ENCODE measurements around the gene PTCH2. TPM values are rescaled to one million over a fixed set of nuclear protein-coding genes. Genes with fewer than 3 reads are reported as not detected.
A peak's percentile ranks its signal among the peaks of the same experiment; 100 is the strongest.

PTCH2 gene
- total RNA-seq = under 1 TPM; 0.13 to 0.97 TPM

GRCh38 chr1:44842862-44843655, at the start of gene PTCH2:
Gene PTCH2, minus strand, starts transcription at chr1:44843253. Its CDS starts 321 bp downstream, at chr1:44842932.
- peak; percentile 48 for DNase-seq
- Mint-ChIP-seq H3K9me3 (no peaks in the 10 kb centered on the region), H3K36me3 (ENCODE audit: low read depth) (no peaks in the 10 kb centered on the region), H3K4me3 (peak within 1 kb of the TSS; percentile 43), H3K4me1 (ENCODE audit: low read depth) (peaks cover 4% of the 10 kb centered on the region), H3K27me3 (peaks cover 7% of the 10 kb centered on the region), H3K27ac (no peak within 1 kb of the TSS)
- ATAC-seq = peak; percentile 83
- no peak for TF ChIP-seq CTCF (IDR thresholded peaks at IDR 0.05)
- intact Hi-C loops (cut with micrococcal nuclease) = no loop called here
- POLR2A ChIA-PET = interaction anchor here (0.7 to 1.9 kb wide), 6 partner anchors 47 to 169 kb away, joined by 3 to 5 read pairs (median 4); partner anchors contain the start of genes RNU5D-1 and UROD
- CTCF ChIA-PET = interaction anchor here (1.2 to 3.7 kb wide), 2 partner anchors 7 to 112 kb away, joined by 3 to 17 read pairs; partner anchors contain the start of gene RNU5D-1

DNA sequence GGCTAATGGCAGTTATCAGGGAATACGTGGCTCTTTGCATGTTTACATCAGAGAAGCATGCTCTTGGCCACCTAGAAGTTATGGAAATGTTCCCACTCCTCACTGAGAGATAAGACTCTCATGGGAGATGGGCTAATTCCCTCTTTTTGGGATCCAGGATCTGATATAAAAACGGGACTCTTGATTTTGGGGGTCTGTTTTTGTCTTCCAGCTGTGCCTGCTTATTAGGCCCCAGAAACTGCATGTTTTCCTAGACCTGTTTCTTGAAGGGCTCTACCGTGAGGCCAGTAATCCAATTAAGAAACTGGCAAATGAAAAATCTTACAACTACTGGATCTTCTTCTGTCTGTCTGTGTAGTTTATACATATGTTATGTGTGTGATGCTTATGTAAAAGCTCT, 47.0 kb upstream of the PTCH2 start:
- Mint-ChIP-seq H3K27ac (no peak overlapping the region), H3K27me3 (no peaks in the 10 kb centered on the region), H3K36me3 (ENCODE audit: low read depth) (peaks cover 63% of the 10 kb centered on the region), H3K4me3 (no peak overlapping the region), H3K4me1 (ENCODE audit: low read depth) (no peaks in the 10 kb centered on the region), H3K9me3 (peaks cover 26% of the 10 kb centered on the region)
- intact Hi-C loops (cut with micrococcal nuclease) = no loop called here
- TF ChIP-seq CTCF (IDR thresholded peaks at IDR 0.05) = no peak
- CTCF ChIA-PET = interaction anchor here (1.3 kb wide), 1 partner anchor 19 kb away, joined by 4 read pairs; no protein-coding TSS in a partner anchor
- DNase-seq (no peak), ATAC-seq (no peak)
- POLR2A ChIA-PET = interaction anchor here (1.2 kb wide), 1 partner anchor 47 kb away, joined by 3 read pairs; the partner anchor contains the start of gene PTCH2

DNA sequence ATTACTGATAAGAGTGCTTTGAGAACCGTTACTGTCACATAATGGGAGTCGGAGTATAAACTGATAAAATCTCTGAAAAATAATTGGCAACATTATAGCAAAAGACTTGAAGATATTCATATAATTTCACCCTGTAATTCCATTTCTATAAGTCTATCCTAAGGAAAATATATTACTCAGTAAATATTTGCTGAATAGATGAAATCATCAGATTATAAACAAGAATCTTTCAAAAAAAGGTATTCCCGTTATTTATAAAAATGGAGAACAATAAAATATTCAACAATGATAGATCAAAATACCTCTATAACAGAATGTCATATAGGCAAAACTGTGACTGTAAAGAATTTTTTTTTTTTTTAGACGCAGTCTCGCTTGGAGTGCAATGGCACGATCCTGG, 42.4 kb upstream of the PTCH2 start:
- Mint-ChIP-seq H3K9me3 (peaks cover 23% of the 10 kb centered on the region), H3K27me3 (no peaks in the 10 kb centered on the region), H3K4me3 (no peak overlapping the region), H3K4me1 (ENCODE audit: low read depth) (no peaks in the 10 kb centered on the region), H3K36me3 (ENCODE audit: low read depth) (peaks cover 53% of the 10 kb centered on the region), H3K27ac (no peak overlapping the region)
- no peak for DNase-seq
- ATAC-seq = no peak
- POLR2A ChIA-PET = interaction anchor here (0.7 kb wide), 1 partner anchor 372 kb away, joined by 6 read pairs; no protein-coding TSS in a partner anchor
- TF ChIP-seq CTCF (IDR thresholded peaks at IDR 0.05) = no peak
- CTCF ChIA-PET = no interaction called here
- intact Hi-C loops (cut with micrococcal nuclease) = no loop called here

DNA sequence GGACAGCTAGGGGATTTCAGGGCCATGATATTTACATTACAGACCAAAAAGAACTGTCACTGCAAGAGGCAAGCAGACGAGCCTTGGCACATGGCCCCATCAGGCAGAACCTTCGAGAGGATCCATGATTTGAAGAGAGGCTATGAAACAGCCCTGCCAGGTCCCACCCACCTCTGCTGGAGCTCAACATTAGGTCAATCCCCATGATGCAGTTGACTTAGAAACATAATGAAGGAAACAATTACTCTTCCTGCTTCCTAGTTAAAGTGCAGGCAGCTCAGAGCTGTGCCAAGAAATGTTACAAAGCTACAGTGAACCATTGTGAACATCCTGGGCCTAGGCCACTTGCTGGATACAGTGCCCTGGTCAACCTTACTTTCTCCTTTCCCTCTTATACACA, 41.7 kb upstream of the PTCH2 start:
- no peak for ATAC-seq
- no peak for TF ChIP-seq CTCF (IDR thresholded peaks at IDR 0.05)
- Mint-ChIP-seq H3K27me3 (no peaks in the 10 kb centered on the region), H3K36me3 (ENCODE audit: low read depth) (peaks cover 49% of the 10 kb centered on the region), H3K4me1 (ENCODE audit: low read depth) (no peaks in the 10 kb centered on the region), H3K27ac (no peak overlapping the region), H3K9me3 (peaks cover 20% of the 10 kb centered on the region), H3K4me3 (no peak overlapping the region)
- no peak for DNase-seq
- POLR2A ChIA-PET = no interaction called here
- intact Hi-C loops (cut with micrococcal nuclease) = no loop called here
- CTCF ChIA-PET = interaction anchor here (1.2 kb wide), 1 partner anchor 85 kb away, joined by 3 read pairs; the partner anchor contains the start of gene PLK3
